Endothelial cell of umbilical vein (primary cell): ENCODE measurements around the gene HERPUD1. TPM values are rescaled to one million over a fixed set of nuclear protein-coding genes. Genes with fewer than 3 reads are reported as not detected.

Experiments used
- BruUV-seq: library from RNA; stranded (reverse); fragments of 400-500 nt; replicated peaks from 2 replicates; lab custom pipeline; 2021; lab: Mats Ljungman, UMichigan
- CTCF ChIA-PET: fragments of 300-600, 350-600 bp; sonication (Branson Sonifier 250); formaldehyde crosslinking; loops from one replicate; lab custom pipeline; 2021; ENCODE audit warnings: antibody characterized with exemption, inconsistent platforms; lab: Charles Lee
- POLR2A ChIA-PET: fragments of 300-600, 350-600 bp; sonication (Branson Sonifier 250); formaldehyde crosslinking; loops from one replicate; lab custom pipeline; 2021; ENCODE audit warnings: antibody characterized with exemption, inconsistent platforms; lab: Charles Lee
- DNase-seq: peaks from one replicate; pipeline ENCODE4 v3.0.0-alpha.2; 2011; ENCODE audit warnings: low read depth, low spot score
- FAIRE-seq: peaks from 2 replicates; lab custom pipeline; 2011; peaks lifted over from hg19 to GRCh38; lab: Jason Lieb, UNC
- H2AFZ ChIP-seq: 2 replicates; pipeline ENCODE4 v1.6.0; 2012; ENCODE audit warnings: low read depth, low read length, control low read depth, inconsistent platforms
- H3K27ac ChIP-seq: 2 replicates; pipeline ENCODE4 v1.5.1; 2011; ENCODE audit warnings: low read depth, mild to moderate bottlenecking, control low read depth, low read length, moderate library complexity; ENCODE audit not compliant: insufficient read depth
- H3K27me3 ChIP-seq, 2 experiments: 2 replicates each; pipeline versions ENCODE4 v1.6.0 to v1.6.1; 2011; ENCODE audit warnings: low read length in 2 of 2, mixed read lengths in 1 of 2; ENCODE audit not compliant: control insufficient read depth in 2 of 2, insufficient read depth in 2 of 2
- H3K36me3 ChIP-seq, 2 experiments: 2 replicates in 1 of 2; 3 replicates in 1 of 2; pipeline ENCODE4 v1.5.1; 2011; ENCODE audit warnings: low read length in 2 of 2, mild to moderate bottlenecking in 1 of 2, moderate library complexity in 1 of 2; ENCODE audit not compliant: control insufficient read depth in 2 of 2, insufficient read depth in 2 of 2; ENCODE audit errors: extremely low read depth in 1 of 2
- H3K4me1 ChIP-seq: 3 replicates; pipeline ENCODE4 v1.5.1; 2011; ENCODE audit warnings: mild to moderate bottlenecking, low read length; ENCODE audit not compliant: control insufficient read depth, insufficient read depth; ENCODE audit errors: extremely low read depth
- H3K4me2 ChIP-seq: 2 replicates; pipeline ENCODE4 v1.6.1; 2011; ENCODE audit warnings: low read length, control low read depth, mixed read lengths; ENCODE audit not compliant: insufficient read depth
- H3K4me3 ChIP-seq, 3 experiments: fragments of 200-600 bp in 1 of 3; sonication (generic), shearing (Covaris generic) in 1 of 3; replicated peaks in 1 of 3; 2 replicates each; pipeline ENCODE4 v1.5.1; 2011 to 2016; ENCODE audit warnings: control low read depth in 3 of 3, low read length in 3 of 3, mild to moderate bottlenecking in 2 of 3, inconsistent platforms in 1 of 3, low read depth in 1 of 3, moderate library complexity in 1 of 3; ENCODE audit not compliant: insufficient read depth in 1 of 3
- H3K79me2 ChIP-seq: 2 replicates; pipeline ENCODE4 v1.6.0; 2012; ENCODE audit warnings: low read length, inconsistent platforms; ENCODE audit not compliant: control insufficient read depth, insufficient read depth
- H3K9ac ChIP-seq: replicated peaks from 2 replicates; pipeline ENCODE3; 2011; ENCODE audit warnings: low read length, control low read depth; ENCODE audit not compliant: insufficient read depth; ENCODE audit errors: extremely low read depth
- H3K9me1 ChIP-seq: replicated peaks from 3 replicates; pipeline ENCODE4 v1.6.0; 2011; ENCODE audit warnings: mild to moderate bottlenecking, low read length; ENCODE audit not compliant: control insufficient read depth, insufficient read depth; ENCODE audit errors: extremely low read depth
- H3K9me3 ChIP-seq: replicated peaks from 2 replicates; pipeline ENCODE4 v1.5.1; 2012; ENCODE audit warnings: low read length, inconsistent platforms; ENCODE audit not compliant: control insufficient read depth, insufficient read depth
- H4K20me1 ChIP-seq: replicated peaks from 2 replicates; pipeline ENCODE3; 2011; ENCODE audit warnings: mild to moderate bottlenecking, low read length; ENCODE audit not compliant: control insufficient read depth, insufficient read depth; ENCODE audit errors: extremely low read depth
- EZH2 ChIP-seq: IDR thresholded peaks from 2 replicates; pipeline ENCODE4 v1.6.1; 2012; ENCODE audit warnings: borderline replicate concordance, low read depth, mild to moderate bottlenecking, moderate library complexity, low read length, inconsistent platforms; ENCODE audit not compliant: severe bottlenecking
- FOS ChIP-seq: IDR thresholded peaks from 2 replicates; pipeline ENCODE4 v1.6.1; 2011; ENCODE audit warnings: mild to moderate bottlenecking, low read length, moderate library complexity, borderline replicate concordance; ENCODE audit not compliant: insufficient read depth
- GATA2 ChIP-seq: IDR thresholded peaks from 2 replicates; pipeline ENCODE4 v1.7.0; 2011; ENCODE audit warnings: low read depth, mild to moderate bottlenecking, moderate library complexity, mixed read lengths, low read length; ENCODE audit not compliant: insufficient read length, insufficient read depth
- JUN ChIP-seq: IDR thresholded peaks from 2 replicates; pipeline ENCODE4 v1.6.1; 2011; ENCODE audit warnings: borderline replicate concordance, low read depth; ENCODE audit not compliant: insufficient read length, insufficient read depth
- MAX ChIP-seq: IDR thresholded peaks from 2 replicates; pipeline ENCODE4 v1.6.1; 2011; ENCODE audit not compliant: insufficient read depth, insufficient read length
- MYC ChIP-seq: IDR thresholded peaks from one replicate; pipeline ENCODE4 v1.6.1; 2011; ENCODE audit warnings: mild to moderate bottlenecking, low read depth, low read length
- POLR2A ChIP-seq: IDR thresholded peaks from 2 replicates; pipeline ENCODE4 v1.6.1; 2012; ENCODE audit warnings: low read depth, mild to moderate bottlenecking, control low read depth, low read length
- dilution Hi-C: fragments of 300-500 bp; cut with MboI; formaldehyde crosslinking; loops from one replicate; pipeline ENCODE4 v1.15.0; 2019; ENCODE audit warnings: low sequenced_read_pairs; ENCODE audit not compliant: extremely low pct_ligation_motif_present
- intact Hi-C: fragments of 100-400 bp; cut with micrococcal nuclease; formaldehyde crosslinking; loops from one replicate; pipeline ENCODE4 v1.10.0; 2022
- polyA plus RNA-seq, 4 experiments: library from polyadenylated mRNA; depleted of rRNA in 3 of 4; stranded (reverse) in 3 of 4; unstranded in 1 of 4; fragments of >200 nt; gene quantifications; 2 replicates each; pipeline versions ENCODE4 v1.2.1 to v1.2.3, GENCODE V29; 2011 to 2012; ENCODE audit warnings: missing spikeins in 1 of 4
- total RNA-seq: library from RNA; stranded (reverse); gene quantifications from 2 replicates; pipeline ENCODE4 v1.2.3, GENCODE V29; 2021
- TF ChIP-seq, protein P1 (sequence below), 2 donors: IDR thresholded peaks; 1 replicate in 1 of 2; 2 replicates in 1 of 2; pipeline ENCODE4 v1.5.1; 2011; ENCODE audit warnings: low read length in 2 of 2, mild to moderate bottlenecking in 2 of 2, moderate library complexity in 2 of 2, control low read depth in 1 of 2, inconsistent platforms in 1 of 2, low read depth in 1 of 2; ENCODE audit not compliant: insufficient read depth in 1 of 2; ENCODE audit errors: extremely low read depth in 1 of 2

The HERPUD1 gene
- total and polyA plus RNA-seq, 2 donors (not counting 3 experiments of a cell fraction or from before 2014, with no cell fraction given) = 107 to 109 TPM

DNA sequence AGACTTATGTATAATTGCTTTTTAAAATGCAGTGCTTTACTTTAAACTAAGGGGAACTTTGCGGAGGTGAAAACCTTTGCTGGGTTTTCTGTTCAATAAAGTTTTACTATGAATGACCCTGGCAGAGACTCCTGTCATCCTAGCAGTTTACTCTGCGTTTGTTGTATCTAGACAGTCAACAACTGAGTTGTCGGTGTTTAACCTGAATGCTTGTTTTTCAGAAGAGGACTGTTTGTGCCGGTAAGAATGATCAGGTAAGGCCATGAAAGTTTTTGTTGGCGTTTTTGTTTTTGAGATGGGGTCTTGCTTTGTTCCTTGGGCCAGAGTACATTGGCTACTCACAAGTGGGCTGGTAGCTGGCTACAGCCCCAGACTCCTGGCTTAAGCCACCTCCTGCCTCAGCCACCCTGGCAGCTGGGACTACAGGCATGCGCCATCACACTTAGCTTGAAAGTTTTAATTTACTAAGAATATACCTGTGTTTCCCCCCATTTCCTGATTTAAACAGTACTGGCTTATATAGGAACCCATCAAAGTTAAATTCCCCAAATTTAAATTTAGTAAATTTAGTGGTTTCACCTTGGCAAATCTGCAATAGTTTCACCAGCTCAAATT, 11.9 kb downstream of the HERPUD1 start:
- intact Hi-C loops = no loop called here
- CTCF ChIA-PET = interaction anchor here (1.4 kb wide), 1 partner anchor 151 kb away, joined by 3 read pairs; no protein-coding TSS in a partner anchor
- H2AFZ ChIP-seq = no peak overlapping the region

More for the DNA sequence above, 11.9 kb downstream of the HERPUD1 start:
- Histone ChIP-seq H3K9me1 (no peaks in the 10 kb centered on the region), H3K36me3 (peaks cover 32 to 43% of the 10 kb centered on the region in 2 experiments), H3K4me3 (no peak overlapping the region), H3K9me3 (no peaks in the 10 kb centered on the region), H3K4me1 (no peaks in the 10 kb centered on the region), H3K27me3 (no peaks in the 10 kb centered on the region), H3K9ac (no peak overlapping the region), H4K20me1 (no peaks in the 10 kb centered on the region), H3K4me2 (no peak overlapping the region), H3K79me2 (no peaks in the 10 kb centered on the region), H3K27ac (no peak overlapping the region)
- dilution Hi-C loops = no loop called here
- no peak for TF ChIP-seq MAX
- no peak for TF ChIP-seq POLR2A
- no peak for TF ChIP-seq GATA2
- no peak for TF ChIP-seq MYC
- TF ChIP-seq JUN = no peak
- TF ChIP-seq EZH2 = no peak
- TF ChIP-seq FOS = no peak
- TF ChIP-seq, protein P1, sequence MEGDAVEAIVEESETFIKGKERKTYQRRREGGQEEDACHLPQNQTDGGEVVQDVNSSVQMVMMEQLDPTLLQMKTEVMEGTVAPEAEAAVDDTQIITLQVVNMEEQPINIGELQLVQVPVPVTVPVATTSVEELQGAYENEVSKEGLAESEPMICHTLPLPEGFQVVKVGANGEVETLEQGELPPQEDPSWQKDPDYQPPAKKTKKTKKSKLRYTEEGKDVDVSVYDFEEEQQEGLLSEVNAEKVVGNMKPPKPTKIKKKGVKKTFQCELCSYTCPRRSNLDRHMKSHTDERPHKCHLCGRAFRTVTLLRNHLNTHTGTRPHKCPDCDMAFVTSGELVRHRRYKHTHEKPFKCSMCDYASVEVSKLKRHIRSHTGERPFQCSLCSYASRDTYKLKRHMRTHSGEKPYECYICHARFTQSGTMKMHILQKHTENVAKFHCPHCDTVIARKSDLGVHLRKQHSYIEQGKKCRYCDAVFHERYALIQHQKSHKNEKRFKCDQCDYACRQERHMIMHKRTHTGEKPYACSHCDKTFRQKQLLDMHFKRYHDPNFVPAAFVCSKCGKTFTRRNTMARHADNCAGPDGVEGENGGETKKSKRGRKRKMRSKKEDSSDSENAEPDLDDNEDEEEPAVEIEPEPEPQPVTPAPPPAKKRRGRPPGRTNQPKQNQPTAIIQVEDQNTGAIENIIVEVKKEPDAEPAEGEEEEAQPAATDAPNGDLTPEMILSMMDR (IDR thresholded peaks at IDR 0.05; ENCODE audit: extremely low read depth in 1 of 2, insufficient read depth in 1 of 2, low read depth in 1 of 2, low read length in 2 of 2) = no peak
- DNase-seq = no peak
- BruUV-seq = no TSS peak
- POLR2A ChIA-PET = no interaction called here
- FAIRE-seq = no peak
